Measurements from ENCODE around the gene ACSF2.

Gene ACSF2

DNA sequence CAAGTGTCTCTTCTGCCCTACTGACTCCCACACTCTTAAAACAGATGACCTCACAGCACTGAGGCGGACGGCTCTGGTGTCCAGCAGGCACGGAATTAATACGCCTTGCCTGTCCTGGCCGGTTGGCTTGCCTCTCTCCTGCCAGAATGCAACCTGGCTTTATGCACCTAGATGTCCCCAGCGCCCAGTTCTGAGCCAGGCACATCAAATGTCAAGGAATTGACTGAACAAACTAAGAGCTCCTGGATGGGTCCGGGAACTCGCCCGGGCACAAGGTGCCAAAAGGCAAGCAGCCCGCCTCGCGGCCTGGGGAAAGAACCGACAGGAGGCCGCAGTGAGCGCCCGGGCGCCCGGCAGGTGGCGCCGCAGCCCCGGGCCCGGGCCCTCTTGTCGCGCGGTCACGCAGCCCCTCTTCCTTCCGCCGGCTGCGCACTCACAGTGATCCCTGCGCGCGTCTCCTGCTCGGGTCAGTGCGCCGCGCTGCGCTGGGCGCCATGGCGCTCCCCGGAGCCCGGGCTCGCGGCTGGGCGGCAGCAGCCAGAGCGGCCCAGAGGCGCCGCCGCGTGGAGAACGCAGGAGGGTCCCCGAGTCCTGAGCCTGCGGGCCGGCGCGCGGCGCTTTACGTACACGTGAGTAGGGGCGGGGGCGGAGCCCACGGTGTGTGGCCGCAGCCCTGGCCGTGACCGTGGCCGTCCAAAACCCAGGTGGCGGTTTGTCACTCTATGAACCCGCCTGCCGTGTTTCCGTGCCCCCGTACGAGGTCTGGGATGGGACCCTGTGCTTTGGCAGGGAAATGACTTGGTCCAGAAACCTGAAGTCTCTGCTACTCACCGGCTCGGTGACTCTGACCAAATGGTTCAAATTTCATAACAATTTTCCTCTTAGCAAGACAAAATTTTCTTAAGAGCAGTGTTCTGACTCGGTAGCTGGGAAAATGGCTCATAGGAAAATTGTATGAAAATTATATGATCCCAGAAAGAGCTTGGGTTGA is 52.7 kb downstream of the ACSF2 start, which contains the start of gene RSAD1:
RSAD1 (plus strand) TSS at position 470 of the 991 bp plus-strand sequence; CDS start at position 495, 25 bp downstream.
- DNase-seq (ENCODE audit: low read depth in 2 of 2), result peak; percentile 67

GRCh38 chr17:50479522-50480141 is 53.6 kb downstream of the ACSF2 start:
- peak; percentile 14 to 39 for DNase-seq (ENCODE audit: low read depth in 2 of 2)

DNA sequence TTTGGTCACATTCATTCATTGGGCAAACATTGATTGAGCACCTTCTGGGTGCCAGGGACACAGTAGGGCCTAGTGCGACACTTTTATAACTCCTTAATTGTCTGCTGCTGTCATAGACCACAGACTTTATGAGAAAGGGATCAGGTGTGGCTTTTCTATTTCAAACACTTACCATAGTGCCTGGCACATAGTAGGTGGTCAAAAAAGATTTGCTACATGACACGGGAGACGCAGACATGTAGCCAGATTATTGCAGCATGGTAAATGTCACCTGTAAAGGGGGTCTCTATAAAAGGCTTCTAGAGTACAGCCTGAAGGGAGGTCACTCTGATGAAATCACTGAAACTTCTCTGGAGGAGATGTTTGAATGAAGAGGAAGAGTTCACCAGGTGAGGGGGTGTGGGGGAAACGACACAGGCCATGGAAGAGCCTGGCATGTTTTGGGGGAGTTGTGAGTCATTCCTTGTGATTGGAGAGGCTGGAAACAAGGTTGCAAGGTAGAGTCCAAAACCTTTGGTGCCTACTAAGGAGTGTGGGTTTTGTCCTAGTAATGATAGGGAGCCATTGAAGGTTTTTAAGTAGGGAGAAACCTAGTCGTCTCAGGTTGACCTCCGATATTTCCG is 54.2 kb downstream of the ACSF2 start:
- no peak for DNase-seq (ENCODE audit: low read depth in 2 of 2)

- no peak for DNase-seq (ENCODE audit: low read depth in 2 of 2)
Measured at GRCh38 chr17:50480854-50481490, 55.0 kb downstream of the ACSF2 start.

- DNase-seq (ENCODE audit: low read depth in 2 of 2), result no peak
Measured at GRCh38 chr17:50481648-50482047, 55.6 kb downstream of the ACSF2 start.

- no peak for DNase-seq (ENCODE audit: low read depth in 2 of 2)
Measured at GRCh38 chr17:50482110-50482509, 56.1 kb downstream of the ACSF2 start.

GRCh38 chr17:50482516-50482915 is 56.5 kb downstream of the ACSF2 start:
- DNase-seq (ENCODE audit: low read depth in 2 of 2), result peak; percentile 17 to 54

GRCh38 chr17:50483266-50483665 is 57.2 kb downstream of the ACSF2 start:
- DNase-seq (ENCODE audit: low read depth in 2 of 2), result no peak

- DNase-seq (ENCODE audit: low read depth in 2 of 2), result no peak
Measured at GRCh38 chr17:50484386-50485155, 58.6 kb downstream of the ACSF2 start.

- DNase-seq (ENCODE audit: low read depth in 2 of 2), result no peak
Measured at GRCh38 chr17:50487213-50488096, 61.4 kb downstream of the ACSF2 start.

DNA sequence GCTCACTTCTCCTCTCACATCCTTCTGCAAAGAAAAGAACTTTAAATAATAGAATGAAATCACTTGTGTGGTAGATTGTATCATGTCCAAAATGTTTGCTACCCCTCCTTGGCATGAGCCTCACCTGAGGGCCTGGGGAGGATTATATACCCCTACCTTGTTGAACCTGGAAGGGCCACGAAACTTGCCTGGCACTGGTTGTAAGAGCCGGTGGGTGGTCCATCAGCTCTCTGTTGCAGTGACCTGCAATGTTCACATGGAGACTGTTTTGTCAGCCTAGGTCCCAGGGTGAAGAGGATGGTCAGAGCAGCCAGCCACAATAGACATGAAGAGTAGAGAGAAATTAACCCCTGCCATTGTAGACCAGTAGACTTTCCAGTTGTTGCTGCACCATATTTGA is 62.9 kb downstream of the ACSF2 start:
- DNase-seq (ENCODE audit: low read depth in 2 of 2), result no peak

DNA sequence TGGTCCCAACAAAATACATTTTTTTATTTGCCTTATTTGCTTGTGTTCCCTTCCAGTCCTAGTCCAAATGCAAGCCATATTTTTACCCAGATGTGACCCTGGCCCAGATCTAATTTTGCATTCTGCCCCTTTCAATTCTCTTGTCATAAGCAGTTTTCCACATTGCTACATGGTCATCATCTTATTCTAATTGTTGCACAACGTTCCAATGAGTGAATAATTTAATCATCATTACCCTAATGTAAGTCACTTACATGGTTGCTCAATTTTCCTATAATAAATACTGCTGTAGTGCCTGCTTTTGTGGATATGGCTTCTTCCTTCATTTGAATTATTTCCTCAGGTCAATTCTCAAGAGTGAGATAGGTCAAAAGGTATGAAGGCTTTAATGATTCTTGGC is 65.5 kb downstream of the ACSF2 start:
- no peak for DNase-seq (ENCODE audit: low read depth in 2 of 2)

DNA sequence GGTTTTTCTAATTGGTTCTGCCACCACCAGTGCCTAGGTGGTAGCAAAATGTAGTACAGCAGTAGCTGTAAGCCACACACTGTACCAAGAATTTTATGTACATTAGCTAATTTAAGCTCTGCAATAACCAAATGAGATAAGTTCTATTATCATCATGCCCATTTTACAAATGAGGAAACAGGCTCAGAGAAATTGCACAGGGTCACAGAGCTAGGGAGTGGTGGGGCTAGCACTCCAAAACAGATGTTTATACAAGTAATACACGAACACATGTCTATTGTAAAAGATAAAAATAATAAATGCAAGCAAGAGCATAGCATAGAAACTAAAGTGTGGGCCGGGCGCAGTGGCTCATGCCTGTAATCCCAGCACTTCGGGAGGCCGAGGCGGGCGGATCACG is 66.2 kb downstream of the ACSF2 start:
- DNase-seq (ENCODE audit: low read depth in 2 of 2), result no peak

- no peak for DNase-seq (ENCODE audit: low read depth in 2 of 2)
Measured at GRCh38 chr17:50493744-50494143, 67.7 kb downstream of the ACSF2 start.

DNA sequence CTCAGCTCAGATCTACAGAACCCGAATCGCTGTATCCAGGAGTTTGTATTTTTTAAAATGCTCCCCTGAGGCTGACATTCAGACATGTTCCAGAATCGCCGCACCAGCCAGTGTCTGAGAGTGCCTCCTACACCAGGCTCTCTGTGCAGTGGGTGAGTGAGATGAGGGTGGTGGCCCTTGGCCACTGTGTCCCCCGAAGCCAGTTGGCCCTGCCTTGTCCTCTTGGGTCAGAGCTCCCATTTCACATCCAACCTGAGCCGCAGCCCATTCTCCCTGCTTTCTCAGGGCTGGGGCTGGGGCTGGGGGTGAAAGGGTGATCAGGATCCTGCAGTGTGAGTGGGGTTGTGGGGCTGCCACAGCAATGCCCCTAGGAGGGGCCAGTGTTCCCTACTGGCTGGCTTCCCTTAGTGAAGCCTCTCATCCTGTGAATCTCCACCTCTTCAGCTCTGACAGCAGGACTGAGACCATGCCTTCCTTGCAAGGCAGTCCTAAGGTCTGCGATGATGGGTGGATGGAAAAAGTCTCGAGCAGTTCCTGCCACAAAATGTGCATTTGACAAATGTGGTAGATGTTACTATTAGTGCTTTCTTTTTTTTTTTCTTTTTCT is 69.3 kb downstream of the ACSF2 start:
- no peak for DNase-seq (ENCODE audit: low read depth in 2 of 2)

DNA sequence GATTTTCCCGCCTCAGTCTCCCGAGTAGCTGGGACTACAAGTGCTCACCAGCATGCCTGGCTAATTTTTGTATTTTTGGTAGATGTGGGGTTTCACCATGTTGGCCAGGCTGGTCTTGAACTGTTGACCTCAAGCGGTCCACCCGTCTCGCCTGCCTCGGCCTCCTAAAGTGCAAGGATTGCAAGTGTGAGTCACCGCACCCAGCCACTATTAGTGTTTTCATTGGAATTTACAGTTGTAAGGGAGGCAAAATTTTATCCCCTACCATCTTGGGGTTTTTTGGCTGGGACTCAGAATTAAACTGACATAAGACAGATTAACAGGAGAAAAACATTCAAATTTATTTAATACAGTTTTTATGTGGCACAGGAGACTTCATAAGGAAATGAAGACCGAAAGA is 69.9 kb downstream of the ACSF2 start:
- DNase-seq (ENCODE audit: low read depth in 2 of 2), result no peak

DNA sequence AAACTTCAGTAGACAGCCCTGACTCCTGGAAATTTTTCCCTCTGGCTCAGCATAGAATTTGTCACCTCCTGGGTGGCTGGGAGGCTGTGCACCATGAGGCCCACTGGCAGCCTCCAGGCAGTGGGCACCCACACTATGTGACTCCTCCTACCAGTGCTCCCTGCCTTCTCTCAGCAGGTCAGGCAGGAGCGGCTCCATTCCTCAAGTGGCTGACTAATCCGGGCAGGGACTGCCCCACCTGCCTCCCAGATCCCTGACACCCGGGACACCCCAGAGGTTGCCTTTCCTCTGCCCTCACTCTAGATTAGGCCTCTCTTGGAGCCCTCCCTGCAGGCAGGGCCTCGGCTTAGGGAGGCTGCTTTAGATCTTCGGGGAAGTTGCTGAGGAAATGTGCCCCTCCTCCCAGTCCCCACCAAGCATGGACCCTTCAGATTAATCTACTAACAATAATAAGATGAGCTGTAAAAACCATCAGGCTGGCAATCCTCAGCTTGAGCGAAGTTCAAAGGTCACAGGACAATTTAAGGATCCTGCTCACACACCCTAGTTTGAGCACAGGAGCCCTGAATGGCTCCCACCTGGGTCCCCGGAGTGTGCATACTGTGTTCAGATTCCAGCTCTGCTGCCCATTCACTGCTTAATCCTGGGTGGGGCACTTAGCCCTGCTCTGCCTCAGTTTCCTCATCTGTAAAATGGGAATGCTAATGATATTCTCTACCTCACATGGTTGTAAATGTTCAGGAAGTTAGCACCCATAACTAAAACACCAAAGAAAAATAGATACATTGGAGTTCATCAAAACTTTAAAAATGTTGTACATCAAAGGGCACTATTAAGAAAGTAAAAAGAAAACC is 72.2 kb downstream of the ACSF2 start:
- DNase-seq (ENCODE audit: low read depth in 2 of 2), result no peak

- no peak for DNase-seq (ENCODE audit: low read depth in 2 of 2)
Measured at GRCh38 chr17:50499270-50499669, 73.3 kb downstream of the ACSF2 start.

DNA sequence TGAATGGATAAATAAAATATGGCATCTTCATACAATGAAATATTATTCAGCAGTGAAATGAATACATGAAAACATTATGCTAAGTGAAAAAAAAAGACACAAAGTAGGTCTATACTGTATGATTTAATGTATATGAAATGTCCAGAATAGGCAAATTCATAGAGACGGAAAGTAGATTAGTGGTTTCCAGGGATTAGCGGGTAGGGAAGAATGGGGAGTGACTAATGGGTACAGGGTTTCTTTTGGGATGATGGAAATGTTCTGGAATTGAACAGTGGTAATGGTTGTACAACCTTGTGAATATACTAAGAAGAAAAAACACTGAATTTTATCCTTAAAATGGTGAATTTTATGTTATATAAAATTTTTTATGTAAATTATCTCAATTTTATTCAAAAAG is 73.7 kb downstream of the ACSF2 start:
- no peak for DNase-seq (ENCODE audit: low read depth in 2 of 2)

Data from stimulated activated CD8-positive, alpha-beta memory T cell treated with anti-CD3 and anti-CD28 coated beads, Interleukin-7, amount 100 ng/mL, for 1 hour (primary cell).